Suprapubic skin (tissue), 4 donors: ENCODE data around the gene TMPO.

ENCODE experiments used
- EP300 ChIP-seq: sonication (generic); formaldehyde crosslinking; IDR thresholded peaks from one replicate; pipeline ENCODE4 v1.6.1; 2017; ENCODE audit warnings: antibody characterized with exemption
- POLR2A ChIP-seq, 2 donors: fragments of 450-650 bp; IDR thresholded peaks; one replicate each; pipeline ENCODE4 v1.6.1; 2017; ENCODE audit warnings: antibody characterized with exemption in 2 of 2, mild to moderate bottlenecking in 2 of 2, moderate library complexity in 2 of 2
- POLR2AphosphoS5 ChIP-seq, 3 donors: sonication (generic); formaldehyde crosslinking; IDR thresholded peaks; one replicate each; pipeline ENCODE4 v1.6.1; 2017; ENCODE audit warnings: antibody characterized with exemption in 3 of 3
- TF ChIP-seq, protein P1 (sequence below), 2 donors: fragments of 200-600 bp in 1 of 2; fragments of 450-650 bp in 1 of 2; sonication (generic) in 1 of 2; IDR thresholded peaks; one replicate each; pipeline ENCODE4 v1.5.1; 2016 to 2019; ENCODE audit warnings: antibody characterized with exemption in 2 of 2, mild to moderate bottlenecking in 1 of 2, moderate library complexity in 1 of 2

DNA sequence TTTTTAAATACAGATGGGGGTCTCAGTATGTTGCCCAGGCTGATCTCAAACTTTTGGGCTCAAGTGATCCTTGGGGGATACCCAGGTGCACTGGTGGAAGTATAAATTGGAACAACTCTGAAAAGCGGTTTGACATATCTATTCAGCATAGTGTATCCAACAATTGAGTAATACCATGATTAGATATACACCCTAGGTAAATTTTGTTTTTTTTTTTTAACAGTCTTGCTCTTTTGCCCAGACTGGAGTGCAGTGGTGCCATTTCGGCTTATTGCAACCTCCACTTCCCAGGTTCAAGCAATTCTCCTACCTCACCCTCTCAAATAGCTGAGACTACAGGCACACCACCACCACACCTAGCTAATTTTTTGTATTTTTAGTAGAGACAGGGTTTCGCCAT lies 46.5 kb downstream of the TMPO start:
- TF ChIP-seq, protein P1, sequence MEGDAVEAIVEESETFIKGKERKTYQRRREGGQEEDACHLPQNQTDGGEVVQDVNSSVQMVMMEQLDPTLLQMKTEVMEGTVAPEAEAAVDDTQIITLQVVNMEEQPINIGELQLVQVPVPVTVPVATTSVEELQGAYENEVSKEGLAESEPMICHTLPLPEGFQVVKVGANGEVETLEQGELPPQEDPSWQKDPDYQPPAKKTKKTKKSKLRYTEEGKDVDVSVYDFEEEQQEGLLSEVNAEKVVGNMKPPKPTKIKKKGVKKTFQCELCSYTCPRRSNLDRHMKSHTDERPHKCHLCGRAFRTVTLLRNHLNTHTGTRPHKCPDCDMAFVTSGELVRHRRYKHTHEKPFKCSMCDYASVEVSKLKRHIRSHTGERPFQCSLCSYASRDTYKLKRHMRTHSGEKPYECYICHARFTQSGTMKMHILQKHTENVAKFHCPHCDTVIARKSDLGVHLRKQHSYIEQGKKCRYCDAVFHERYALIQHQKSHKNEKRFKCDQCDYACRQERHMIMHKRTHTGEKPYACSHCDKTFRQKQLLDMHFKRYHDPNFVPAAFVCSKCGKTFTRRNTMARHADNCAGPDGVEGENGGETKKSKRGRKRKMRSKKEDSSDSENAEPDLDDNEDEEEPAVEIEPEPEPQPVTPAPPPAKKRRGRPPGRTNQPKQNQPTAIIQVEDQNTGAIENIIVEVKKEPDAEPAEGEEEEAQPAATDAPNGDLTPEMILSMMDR (IDR thresholded peaks at IDR 0.05), result no peak
- TF ChIP-seq POLR2AphosphoS5 (IDR thresholded peaks at IDR 0.05) (no peak), POLR2A (IDR thresholded peaks at IDR 0.05) (no peak), EP300 (no peak)
